GM12891 (cell line): ENCODE measurements around the gene SNPH.

Experiments used
- POLR2A ChIP-seq: IDR thresholded peaks from 2 replicates; pipeline ENCODE4 v1.6.1; 2011; ENCODE audit warnings: low read depth, low read length, control low read depth
- POLR2AphosphoS5 ChIP-seq: IDR thresholded peaks from 2 replicates; pipeline ENCODE4 v1.6.1; 2011; ENCODE audit warnings: low read depth, low read length, control low read depth
- TAF1 ChIP-seq: IDR thresholded peaks from 2 replicates; pipeline ENCODE4 v1.6.1; 2011; ENCODE audit warnings: low read depth, low read length, control low read depth

DNA sequence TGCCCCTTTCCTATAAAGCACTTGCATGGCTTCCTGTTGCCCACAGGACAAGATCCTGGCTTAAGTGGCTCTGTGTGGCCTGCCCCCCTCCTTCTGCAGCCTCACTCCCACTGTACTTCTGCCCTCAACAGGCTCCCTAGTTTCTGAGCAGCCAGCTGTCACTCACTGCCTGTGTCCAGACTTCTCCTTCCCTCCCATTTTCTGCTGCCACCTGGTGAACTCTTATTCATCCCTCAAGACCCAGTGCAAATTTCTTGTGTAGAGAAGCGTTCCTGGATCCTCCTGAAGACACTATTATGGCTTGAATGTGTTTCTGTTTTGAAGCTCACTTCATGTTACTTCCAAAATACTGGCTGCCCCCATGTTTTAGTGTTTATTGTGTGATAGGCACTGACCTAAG, 26.5 kb downstream of the SNPH start:
- TF ChIP-seq POLR2A (no peak), POLR2AphosphoS5 (no peak), TAF1 (no peak)
